A172 (cell line): ENCODE results near the gene RPS4Y1. TPM values are rescaled to one million over a fixed set of nuclear protein-coding genes. Genes with fewer than 3 reads are reported as not detected.
"Not testable (repeated sequence)": the region's sequence is repeated elsewhere in the genome, so short reads cannot be mapped to it uniquely, and the experiment has no call there.

Experiments
- DNase-seq: peaks from one replicate; pipeline ENCODE4 v3.0.0-alpha.2; 2015; ENCODE audit warnings: low spot score
- total RNA-seq: library from RNA; depleted of rRNA; stranded (reverse); fragments of >200 nt; shearing (Covaris generic); gene quantifications from 2 replicates; pipeline ENCODE4 v1.2.3, GENCODE V29; 2014; rRNA removed

The RPS4Y1 gene
- total RNA-seq: 467 and 512 TPM in 2 replicates

DNA sequence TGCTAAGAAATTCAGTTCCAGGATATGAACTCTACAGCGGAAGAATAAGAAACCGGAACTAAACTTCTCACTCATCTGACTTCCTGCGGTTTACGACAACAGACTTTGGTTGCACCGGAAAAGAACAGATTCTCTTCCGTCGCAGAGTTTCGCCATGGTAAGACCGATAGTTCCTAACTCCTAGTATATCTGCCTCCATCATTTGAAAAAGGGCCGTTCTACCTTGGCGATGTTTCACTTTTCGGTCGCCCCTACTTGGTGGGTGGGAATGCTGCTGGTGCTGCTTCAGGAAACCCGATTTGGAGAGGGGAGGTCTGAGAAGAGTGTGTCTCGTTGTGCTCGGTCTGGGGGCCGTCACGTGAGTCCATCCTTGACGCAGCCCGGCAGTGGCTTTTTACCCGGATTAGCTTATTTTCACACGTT lies at the start of gene RPS4Y1:
Gene RPS4Y1, plus strand, starts transcription at position 132 of the 423 bp plus-strand sequence. Its CDS starts 23 bp downstream, at position 155.
- peak; percentile 69 for DNase-seq

DNA sequence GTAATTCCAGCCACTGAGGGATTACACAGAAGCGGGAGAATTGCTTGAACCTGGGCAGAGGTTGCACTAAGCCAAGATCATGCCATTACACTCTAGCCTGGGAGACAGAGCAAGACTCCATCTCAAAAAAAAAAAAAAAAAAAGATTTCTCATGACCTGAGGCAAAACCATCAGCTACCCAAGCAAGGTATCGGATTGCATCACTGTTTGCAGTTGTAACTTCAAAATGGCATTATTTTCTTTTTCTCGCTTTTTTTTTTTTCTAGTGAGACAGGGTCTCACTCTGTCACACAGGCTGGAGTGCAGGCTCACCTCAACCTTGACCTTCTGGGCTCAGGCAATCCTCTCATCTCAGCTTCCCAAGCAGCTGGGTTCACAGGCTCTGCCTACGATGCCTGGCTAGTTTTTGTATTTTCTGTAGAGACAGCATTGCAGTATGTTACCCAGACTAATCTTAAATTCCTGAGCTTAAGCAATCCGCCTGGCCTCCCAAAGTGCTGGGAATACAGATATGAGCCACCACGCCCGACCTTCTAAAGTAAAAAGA lies 44.4 kb upstream of the RPS4Y1 start:
- no peak for DNase-seq

DNA sequence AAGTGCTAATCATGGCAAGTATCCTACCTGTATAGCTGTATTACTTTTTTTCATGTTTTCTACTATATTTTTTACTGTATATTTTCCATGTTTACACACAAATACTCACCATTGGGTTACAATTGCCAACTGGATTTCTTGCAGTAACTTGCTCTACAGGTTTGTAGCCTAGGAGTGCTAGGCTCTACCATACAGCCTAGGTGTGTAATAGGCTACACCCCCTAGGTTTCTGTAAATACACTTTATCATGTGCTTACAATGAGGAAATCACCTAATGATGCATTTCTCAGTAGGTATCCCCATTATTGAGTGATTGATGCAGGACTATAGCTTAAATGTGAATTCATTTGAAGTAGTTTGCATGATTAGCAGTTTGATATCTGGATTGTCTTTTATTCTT lies 43.4 kb upstream of the RPS4Y1 start:
- DNase-seq: no peak

DNA sequence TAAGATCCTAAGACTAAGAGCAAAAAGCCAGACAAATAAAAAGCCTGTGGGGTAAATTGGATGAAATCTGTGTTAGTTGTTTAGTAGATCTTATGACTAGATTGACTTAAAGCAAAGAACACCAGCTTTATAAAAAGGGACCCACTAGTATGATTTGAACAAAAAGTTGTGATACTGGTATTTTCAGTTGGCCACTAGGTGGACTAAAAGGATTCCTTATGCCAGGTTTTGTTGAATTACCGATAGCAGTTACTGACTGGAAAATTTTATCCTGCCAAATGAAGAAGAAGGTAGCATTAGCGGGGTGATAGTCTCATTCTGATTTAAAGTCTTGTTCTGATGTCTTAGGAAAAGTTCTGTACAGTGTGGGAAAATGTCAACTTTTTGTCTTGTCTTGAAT lies 41.2 kb upstream of the RPS4Y1 start:
- peak; percentile 37 for DNase-seq

DNA sequence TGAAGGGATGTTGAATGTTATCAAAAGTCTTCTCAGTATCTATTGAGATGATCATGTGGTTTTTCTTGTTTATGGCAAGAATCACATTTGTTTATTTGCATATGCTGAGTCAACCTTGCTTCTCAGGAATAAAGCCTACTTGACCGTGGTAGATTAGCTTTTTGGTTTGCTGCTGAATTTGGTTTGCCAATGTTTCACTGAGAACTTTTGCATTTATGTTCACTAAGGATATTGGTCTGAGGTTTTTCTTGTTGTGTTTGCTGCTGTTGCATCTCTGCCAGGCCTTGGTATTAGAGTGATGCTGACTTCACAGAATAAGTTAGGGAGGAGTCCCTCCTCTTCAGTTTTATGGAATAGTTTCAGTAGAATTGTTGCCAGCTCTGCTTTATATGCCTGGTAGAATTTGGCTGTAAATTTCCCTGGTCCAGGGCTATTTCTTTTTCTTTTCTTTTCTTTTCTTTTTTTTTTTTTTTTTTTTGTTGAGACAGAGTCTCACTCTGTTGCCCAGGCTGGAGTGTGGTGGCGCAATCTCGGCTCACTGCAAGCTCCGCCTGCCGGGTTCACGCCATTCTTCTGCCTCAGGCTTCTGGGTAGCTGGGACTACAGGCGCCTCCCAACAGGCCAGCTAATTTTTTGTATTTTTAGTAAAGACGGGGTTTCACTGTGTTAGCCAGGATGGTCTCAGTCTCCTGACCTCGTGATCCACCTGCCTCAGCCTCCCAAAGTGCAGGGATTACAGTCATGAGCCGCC lies 24.1 kb upstream of the RPS4Y1 start:
- DNase-seq: not testable (repeated sequence)

DNA sequence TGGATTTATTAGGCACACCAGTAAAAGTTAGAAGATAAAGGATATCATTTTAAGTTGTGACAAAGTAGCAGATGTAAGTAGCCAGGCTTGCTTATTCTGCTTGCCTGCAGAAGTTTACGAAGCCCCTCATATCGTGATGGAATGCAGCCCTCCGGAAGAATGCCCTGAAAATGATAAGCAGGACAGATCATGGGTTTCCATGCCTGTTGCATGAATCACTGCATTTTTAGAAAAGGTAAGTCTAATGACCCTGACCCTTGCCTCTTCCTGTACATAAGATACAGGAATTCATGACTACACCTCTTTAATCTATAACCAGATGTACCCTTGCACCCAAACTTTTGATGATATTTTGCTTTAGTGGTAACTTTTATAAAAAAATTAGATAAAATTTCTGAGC lies 16.9 kb upstream of the RPS4Y1 start:
- no peak for DNase-seq

DNA sequence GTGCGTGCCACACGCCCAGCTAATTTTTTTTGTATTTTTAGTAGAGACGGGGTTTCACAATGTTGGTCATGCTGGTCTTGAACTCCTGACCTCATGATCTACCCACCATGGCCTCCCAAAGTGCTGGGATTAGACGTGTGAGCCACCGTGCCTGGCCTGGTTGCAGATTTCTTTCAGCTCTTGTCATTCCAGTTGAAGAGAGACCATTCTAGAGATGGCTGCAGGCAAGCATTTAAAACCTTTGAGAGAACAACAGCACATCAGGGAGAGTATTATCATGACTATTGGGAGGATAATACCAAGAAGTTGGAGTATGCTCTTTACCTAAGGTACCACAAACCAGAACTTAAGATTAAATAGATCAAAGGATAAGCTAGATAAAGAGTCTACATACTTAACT lies 12.9 kb upstream of the RPS4Y1 start:
- DNase-seq: no peak

DNA sequence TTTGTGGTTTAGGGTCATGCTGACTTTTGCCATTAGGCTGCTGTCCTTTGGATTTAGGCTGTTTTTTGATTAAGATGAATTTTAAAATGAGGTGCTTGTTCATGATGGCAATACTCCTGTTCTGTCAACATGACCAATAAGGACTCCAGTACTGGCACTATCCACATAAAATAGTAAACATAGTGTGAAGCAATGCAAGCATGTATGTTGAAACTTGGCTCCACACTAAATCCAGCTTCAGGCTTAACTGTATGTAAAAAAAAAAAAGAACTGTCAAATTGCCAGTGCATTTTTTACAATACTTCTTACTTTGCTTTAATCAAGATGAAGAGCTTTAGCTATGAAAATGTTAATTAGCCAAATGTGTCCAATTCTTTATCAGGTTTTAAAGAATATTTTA lies 6.2 kb upstream of the RPS4Y1 start:
- no peak for DNase-seq

DNA sequence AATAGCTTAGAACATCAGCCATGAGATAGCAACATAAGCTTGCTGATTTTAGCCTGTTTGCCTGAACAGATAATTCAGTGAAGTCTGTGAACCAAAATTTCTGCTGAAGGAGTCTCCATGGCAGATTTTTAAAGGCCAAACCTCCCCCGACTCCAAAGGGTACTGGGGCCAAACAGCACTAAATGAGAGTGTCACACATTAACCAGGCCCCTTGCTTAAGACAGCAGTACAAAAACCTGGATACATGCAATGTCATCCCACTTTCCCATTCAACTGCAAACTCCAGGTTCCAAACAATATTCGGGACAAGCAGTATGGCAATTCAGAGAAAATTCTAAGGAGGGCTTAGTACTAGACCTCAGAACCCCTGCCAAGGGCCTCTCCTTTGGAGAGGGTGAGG lies 4.3 kb upstream of the RPS4Y1 start:
- no peak for DNase-seq

DNA sequence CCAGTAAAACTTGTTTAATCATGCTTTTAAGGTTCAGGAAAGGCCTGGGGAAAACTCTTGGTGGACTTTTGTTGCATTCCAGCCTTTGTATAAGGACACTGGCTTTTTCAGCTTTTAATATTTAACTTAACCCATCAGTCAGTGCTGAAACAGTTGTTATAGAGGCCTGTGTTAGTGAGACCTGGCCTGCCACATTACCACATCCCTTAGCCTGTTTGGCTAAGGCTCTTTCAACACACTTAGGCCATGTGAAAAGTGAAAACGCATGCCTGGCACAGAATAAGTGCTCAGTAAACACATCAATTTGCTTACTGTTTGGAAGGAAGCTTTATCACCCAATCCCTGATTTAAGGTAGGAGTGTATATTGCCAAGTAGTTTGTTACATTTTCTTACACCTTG lies 3.5 kb upstream of the RPS4Y1 start:
- DNase-seq: no peak

DNA sequence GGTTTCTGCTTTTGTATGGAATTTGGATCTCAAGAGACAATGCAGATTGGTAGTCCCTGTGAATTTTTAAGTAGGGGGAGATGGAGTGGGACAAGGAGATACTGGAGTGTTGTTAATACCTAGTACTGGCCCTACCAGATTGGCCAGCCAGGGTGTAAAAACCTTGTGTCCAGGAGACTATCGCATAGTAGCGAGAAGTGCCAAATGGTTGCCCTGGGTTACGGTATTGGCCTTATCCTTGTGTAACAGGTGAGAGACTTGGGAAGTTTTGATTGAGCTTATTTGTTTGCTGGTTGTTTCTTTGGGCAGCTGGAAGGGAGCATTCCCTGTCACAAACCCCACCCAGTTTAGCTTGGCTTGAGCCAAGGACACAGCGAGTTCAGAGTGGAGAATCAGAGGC lies 5.4 kb downstream of the RPS4Y1 start:
- DNase-seq: no peak

DNA sequence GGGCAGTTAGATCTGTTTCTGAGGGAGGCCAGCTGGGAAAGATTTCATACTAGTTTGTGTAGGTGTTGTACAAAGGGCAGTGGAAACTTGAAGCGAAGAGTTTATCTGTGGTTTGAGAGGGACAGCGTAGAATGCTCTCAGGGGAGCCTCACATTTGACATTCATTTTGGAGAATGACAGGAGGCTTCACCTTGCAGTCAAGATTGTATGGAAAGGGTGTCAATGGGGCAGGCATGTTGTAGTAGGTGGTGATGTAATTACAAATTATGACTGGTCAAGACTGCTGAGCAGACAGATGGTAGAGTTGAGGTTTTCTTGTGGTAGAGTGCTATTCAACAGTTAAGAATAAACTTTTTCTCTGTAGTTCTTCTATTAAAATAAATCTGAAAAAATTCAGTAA lies 7.0 kb downstream of the RPS4Y1 start:
- no peak for DNase-seq

DNA sequence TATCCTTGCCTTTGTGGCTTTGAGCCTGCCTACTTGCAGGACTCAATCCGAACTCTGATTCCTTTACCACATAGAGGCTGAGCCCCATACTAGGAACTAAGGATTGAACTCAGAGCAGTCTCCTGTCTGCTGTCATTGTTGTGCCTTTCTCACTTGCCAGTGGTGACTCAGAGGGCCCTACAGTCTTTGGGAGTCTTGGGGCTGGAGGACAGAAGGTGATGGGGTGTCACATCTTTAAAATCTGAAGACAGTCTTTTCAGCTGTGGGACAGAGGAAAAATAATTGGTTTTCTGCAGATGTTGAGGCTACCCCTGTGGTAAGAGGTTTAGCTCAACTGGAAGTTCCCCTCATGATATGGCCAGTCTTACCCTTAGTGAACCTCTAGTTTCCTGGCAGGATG lies 8.0 kb downstream of the RPS4Y1 start:
- DNase-seq: no peak

DNA sequence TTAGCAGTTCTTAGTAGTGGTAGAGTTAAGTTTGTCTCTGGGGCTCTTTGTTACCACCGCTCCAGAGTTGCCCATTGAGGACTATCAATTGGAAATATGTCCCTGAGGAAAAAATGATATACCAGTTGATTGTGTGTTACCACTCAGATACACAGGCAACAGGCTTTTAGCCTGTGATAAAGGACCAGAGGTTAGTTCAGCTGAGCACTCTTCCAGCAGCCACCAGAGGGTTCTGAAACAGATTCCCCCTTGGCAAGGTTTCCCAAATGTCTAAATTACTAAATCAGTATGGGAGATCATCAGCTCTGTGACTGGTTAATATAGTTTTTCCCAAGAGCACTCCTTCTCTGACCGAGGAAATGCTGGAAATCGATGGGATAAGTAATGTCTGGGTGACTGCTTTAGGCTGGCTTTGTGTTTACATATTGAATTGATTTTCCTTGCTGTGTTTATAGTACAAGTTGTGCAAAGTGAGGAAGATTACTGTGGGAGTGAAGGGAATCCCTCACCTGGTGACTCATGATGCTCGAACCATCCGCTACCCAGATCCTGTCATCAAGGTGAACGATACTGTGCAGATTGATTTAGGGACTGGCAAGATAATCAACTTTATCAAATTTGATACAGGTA lies 12.9 kb downstream of the RPS4Y1 start:
- DNase-seq: no peak

DNA sequence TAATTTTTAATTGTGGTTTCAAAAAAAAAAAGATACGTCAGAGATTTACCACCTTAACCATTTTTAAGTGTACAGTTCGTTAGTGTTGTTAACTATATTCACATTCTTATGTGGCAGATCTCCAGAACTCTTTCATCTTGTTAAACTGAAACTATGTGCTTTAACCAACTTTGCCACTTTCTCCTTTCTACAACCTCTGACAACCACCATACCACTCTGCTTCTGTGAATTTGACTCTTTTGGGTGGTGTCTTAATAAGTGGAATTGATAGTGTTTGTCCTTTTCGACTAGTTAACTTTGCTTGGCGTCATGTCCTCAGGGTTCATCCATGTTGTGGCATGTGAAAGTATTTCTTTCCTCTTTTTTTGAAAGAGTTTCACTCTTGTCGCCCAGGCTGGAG lies 15.7 kb downstream of the RPS4Y1 start:
- no peak for DNase-seq

DNA sequence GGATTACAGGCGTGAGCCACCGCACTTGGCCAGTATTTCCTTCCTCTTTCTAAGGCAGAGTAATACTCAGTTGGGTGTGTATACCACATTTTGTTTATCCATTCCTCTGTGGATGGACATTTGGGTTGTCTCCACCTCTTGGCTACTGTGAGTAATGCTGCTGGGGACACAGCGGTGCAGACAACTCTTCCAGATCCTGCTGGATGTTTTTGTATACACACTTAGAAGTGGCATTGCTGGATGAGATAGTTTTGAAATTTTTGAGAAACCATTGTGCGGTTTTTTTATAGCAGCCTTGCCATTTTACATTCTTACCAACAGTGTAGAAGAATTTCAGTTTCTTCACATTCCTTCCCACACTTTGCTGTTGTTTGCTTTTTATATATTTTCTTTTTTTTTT lies 16.3 kb downstream of the RPS4Y1 start:
- peak; percentile 66 for DNase-seq

DNA sequence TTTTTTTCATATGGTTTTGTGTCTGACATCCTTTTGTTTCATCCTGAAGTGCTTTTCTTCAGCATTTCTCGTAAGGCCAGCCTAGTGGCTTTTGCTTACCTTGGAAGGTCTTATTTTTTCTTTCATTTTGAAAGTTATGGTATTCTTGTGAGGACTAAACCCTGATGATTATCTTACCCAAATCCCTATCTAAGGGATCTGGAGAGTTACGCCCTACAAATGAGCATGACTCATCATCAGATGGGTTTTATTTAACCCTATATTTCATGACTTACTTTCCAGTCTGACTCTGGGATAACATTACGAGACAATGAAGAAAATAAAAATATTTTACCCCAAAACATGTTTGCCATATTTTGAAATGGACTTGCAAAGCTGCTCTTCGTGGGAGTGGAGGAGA lies 18.4 kb downstream of the RPS4Y1 start:
- peak; percentile 21 for DNase-seq

DNA sequence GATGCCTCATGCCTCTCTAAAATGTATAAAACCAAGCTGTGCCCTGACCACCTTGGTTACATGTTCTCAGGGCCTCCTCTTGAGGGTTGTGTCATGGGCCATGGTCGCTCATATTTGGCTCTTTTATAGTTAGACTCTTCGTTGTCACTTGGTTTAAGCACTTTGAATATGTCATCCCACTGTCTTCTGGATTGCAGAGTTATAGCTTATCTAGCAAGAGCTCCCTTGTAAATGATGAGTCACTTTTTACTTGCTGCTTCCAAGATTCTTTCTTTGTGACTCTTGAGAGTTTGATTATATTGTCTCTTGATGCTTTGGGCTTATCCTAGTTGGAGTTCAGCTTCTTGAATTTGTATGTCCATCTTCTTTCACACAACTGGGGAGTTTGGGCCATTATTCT lies 19.1 kb downstream of the RPS4Y1 start:
- peak; percentile 74 for DNase-seq

DNA sequence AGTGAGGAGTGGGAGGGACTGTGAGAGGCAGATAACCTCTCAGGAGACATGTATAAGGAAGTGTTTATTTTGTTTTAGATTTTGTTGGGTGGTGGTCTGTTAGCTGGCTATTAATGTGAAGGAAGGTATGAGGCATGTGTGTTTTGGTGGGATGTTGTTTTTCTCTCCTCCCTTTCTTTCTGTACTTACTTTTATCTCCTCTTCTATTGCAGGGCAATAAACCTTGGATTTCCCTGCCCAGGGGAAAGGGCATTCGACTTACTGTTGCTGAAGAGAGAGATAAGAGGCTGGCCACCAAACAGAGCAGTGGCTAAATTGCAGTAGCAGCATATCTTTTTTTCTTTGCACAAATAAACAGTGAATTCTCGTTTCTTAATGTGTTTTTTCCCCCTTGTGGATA lies 25.2 kb downstream of the RPS4Y1 start:
- no peak for DNase-seq

DNA sequence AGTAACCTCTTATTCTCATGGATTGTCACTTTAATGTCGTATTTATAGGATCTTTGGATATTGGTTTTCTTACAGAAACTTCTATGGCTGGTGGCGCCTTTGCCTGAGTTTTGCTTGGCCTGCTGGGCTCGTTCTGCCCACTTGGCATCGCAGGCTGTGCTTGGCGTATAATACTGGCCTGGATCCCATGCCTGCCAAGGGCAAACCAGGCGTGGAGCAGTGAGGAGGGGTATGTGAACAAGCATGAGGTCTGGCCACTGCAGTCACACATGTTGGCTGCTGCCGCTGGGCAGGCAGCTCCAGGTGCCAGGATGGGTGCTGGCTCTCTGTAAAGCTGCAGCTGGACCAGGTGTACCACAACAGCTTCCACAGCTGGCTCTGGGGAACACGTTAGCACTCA lies 26.1 kb downstream of the RPS4Y1 start:
- no peak for DNase-seq

DNA sequence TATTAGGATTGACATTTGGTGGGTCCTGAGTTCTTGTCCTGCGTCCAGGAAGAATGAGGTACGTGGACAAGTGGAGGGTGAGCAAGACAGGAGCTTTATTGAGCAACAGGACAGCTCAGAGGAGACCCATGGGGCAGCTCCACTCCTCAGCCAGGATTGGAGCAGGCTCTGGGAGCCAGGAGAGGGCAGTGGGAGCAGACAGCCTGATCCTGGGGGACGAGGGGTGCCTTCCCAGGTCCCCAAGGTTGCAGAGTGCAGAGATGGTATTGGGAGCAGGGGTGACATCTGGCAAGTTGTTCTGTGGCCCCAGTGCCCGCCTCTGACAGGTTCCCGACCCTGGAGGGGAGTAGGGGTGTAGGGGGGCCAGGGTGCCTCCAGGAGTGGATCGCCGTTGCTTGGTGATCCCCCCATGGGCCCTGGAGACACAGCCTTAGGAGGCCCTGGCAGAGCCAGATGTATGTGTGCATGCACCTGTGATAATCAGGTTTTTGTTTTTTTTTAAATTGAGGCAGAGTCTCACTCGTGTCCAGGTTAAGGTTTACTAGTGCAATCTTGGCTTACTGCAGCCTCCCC lies 26.7 kb downstream of the RPS4Y1 start:
- no peak for DNase-seq

DNA sequence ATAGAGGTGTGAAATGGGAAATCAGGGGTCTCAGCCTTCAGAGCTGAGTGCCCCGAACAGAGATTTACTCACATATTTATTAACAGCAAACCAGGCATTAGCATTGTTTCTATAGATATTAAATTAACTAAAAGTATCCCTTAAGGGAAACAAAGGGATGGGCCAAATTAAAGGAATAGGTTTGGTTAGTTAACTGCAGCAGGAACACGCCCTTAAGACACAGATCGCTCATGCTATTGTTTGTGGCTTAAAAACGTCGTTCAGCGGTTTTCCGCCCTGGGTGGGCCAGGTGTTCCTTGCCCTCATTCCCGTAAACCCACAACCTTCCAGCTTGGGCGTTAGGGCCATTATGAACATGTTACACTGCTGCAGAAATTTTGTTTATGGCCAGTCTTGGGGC lies 30.8 kb downstream of the RPS4Y1 start:
- not testable (repeated sequence) for DNase-seq

DNA sequence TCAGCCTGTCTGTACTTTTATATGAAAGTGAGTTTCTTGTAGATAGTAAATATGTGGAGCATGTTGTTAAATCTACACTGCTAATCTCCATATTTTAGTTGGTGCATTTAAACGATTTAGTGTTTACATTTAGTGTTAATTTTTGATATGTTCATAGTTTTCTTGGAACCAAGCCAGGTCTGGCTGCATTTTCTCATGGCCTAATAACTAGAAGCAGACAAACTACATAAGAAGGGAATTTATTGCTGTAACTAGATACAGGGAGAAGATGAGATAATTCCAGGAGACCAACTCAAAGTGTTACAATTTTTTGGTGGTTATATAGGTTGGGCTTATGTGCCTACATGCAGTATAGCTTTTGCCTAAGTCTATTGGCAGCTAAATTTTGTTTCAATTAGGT lies 32.8 kb downstream of the RPS4Y1 start:
- no peak for DNase-seq
